ENCODE results near the gene ZNF391. TPM values are rescaled to one million over a fixed set of nuclear protein-coding genes. Genes with fewer than 3 reads are reported as not detected.

Gene ZNF391
- total RNA-seq (2022; extraction: Qiagen RNA extraction; ENCODE audit: low read depth), result 0.21 to 0.32 TPM (median 0.25 TPM) in 5 replicates

GRCh38 chr6:27388293-27389197, at the start of gene ZNF391:
Gene ZNF391 (plus strand): TSS chr6:27388759. CDS start chr6:27400371, 11,612 bp downstream.

Other genes starting within 250 kb of the ZNF391 start
- 2.5 to 3.5 TPM (median 3.0 TPM) in 5 replicates for gene PRSS16, start 141.1 kb upstream of the ZNF391 start, total RNA-seq (2022; extraction: Qiagen RNA extraction; ENCODE audit: low read depth)
- gene POM121L2, start 76.5 kb upstream of the ZNF391 start, total RNA-seq (2022; extraction: Qiagen RNA extraction; ENCODE audit: low read depth), result not detected in 5 replicates
- 2.5 to 2.8 TPM (median 2.6 TPM) in 5 replicates for gene ZNF184, start 84.3 kb downstream of the ZNF391 start, total RNA-seq (2022; extraction: Qiagen RNA extraction; ENCODE audit: low read depth)

Measured in A549 treated with GW870086 at 1 μM for 4 hours (cell line).